HTR-8/SVneo (cell line): ENCODE measurements around the gene ITPKA.
"Not testable (repeated sequence)": the region's sequence is repeated elsewhere in the genome, so short reads cannot be mapped to it uniquely, and the experiment has no call there.

Source experiments
- DNase-seq: peaks from one replicate; pipeline ENCODE4 v3.0.0; 2011; ENCODE audit warnings: low spot score, mixed read lengths; ENCODE audit not compliant: insufficient read length
- FAIRE-seq: peaks from 2 replicates; lab custom pipeline; 2011; peaks lifted over from hg19 to GRCh38; lab: Jason Lieb, UNC

The ITPKA gene

DNA sequence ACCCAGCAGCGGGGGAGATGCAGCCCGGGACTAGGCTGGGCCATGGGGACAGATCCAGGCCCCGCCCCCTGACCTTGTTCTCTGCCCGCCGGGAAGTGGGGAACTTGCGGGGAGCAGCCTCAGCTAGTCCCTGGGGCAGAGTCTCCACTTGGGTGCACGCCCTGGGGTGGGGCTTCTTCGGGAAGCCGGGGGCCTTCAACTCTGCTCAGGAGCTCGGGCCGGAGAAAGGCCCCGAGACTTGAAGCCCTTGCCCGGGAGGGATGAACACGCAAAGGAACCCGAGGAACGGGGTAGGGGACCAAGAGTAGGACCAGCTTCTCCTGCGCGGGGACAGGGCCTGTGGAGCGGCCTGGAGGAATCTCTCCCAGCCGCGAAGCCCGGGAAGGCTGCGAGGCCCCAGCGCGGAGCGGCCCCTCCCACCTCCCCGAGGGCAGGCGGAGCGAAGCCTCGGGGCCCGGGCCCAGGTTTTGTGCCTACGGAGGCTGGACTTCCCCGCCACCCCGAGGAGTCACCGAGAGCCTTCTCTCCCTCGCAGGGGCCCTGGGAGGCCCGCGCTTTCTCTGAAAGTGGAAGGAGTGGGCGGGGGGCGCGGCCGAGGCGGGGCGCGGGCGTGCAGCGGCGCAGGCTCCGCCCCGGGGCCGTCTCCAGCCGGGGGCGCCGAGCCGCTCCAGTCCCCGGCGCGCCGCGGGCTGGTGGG, at the start of gene ITPKA:
TSS of gene ITPKA (plus strand) at position 670 of the 697 bp plus-strand sequence. CDS start 54 bp downstream, outside the sequence.
- DNase-seq: peak; percentile 80
- FAIRE-seq: no peak

DNA sequence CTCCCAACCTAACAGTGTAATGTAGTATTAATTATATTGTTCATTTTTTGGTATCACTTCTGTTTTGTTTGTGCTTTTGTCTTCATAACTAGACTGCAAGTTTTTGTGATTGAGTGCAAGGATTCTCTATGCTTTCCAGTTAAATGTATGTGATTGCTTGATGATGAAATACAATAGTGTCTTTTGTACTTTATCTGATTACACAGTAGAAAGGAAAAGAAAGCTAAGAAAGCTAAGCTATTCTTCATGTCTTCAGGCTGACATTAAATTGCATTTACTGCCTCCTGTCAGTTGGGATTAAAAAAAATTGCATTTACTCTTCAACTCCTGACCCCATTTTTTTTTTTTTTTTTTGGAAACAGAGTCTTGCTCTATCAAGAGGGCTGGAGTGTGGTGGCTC, 48.3 kb upstream of the ITPKA start:
- DNase-seq: no peak
- no peak for FAIRE-seq

DNA sequence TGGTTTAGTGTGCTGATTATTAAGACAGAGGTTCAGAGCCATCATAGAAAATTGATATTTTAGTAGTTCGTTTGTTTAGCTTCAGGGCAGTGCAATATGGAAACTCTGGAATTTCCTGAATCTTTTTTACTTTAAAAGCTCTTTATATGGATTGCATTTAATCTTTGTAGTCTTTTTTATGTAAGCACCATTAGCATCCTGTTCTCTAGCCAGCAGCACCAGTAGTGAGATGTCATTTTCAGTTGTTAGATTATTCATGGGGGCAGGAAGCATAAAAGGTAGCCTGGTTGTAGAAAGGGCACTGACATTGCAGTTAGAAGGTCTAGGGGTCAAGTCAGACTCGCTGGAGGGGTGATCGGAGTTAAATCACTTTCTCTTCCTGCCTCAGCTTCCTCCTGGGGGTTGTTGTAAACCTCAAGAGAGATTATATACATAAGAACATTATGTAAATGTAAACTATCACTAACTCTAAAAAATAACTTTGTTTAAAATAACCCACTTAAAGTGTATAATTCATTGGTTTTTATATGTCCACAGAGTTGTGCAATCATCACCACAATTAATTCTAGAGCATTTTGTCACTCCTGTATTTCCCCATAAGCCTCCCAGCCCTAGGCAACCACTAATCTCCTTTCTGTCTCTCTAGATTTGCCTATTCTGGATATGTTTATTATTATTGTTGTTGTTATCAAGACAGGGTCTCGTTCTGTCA, 31.4 kb upstream of the ITPKA start:
- no peak for DNase-seq
- no peak for FAIRE-seq

DNA sequence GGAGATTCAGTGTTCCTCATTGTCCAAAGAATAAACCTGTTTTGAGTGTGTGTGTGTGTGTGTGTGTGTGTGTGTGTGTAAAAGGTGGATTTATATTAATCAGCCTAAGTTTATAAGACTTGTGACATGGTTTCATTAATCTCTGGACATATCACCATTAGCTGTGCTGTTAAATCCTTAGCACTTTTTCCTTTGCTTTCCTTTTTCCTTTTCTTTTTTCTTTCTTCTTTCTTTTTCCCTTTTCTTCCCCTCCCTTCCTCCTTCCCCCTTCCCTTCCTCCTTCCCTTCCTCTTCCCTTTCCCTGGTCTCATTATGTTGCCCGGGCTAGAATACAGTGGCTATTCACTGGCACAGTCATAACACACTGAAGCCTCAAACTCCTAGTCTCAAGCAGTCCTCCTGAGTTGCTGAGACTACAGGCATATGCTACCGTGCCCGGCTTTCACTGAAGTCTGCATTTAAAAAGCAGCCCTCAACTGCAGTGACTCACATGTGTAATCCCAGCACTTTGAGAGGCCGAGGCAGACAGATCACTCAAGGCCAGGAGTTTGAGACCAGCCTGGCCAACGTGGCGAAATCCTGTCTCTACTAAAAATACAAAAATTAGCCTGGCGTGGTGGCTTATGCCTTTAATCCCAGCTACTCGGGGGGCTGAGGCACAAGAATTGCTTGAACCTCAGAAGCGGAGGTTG, 28.6 kb upstream of the ITPKA start:
- DNase-seq (no peak), FAIRE-seq (no peak)

DNA sequence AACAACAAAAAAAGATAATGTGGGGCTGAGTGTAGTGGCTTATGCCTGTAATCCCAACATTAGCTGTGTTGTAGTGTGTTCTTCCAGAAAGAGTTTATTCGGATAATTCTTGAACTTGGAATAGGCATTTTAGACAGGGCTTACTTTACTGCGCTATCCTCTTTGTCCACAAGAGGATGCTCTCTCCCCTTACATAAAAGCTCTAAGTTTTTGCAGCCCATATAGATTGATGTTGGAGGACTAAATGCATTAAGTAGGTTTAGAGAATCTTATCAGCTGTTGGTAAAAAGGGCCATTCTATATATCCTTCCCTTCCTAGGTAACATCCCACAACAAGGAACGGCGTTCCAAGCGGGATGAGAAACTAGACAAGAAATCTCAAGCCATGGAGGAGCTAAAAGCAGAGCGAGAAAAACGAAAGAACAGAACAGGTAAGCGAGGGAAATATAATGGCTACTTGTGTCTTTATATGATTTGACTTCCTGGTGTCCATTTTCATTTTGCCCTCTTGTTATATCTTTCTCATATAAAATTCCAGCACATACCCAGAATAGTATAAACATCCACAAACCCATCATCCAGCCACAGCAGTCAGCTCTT, 27.8 kb upstream of the ITPKA start:
- DNase-seq (peak; percentile 41), FAIRE-seq (no peak)

DNA sequence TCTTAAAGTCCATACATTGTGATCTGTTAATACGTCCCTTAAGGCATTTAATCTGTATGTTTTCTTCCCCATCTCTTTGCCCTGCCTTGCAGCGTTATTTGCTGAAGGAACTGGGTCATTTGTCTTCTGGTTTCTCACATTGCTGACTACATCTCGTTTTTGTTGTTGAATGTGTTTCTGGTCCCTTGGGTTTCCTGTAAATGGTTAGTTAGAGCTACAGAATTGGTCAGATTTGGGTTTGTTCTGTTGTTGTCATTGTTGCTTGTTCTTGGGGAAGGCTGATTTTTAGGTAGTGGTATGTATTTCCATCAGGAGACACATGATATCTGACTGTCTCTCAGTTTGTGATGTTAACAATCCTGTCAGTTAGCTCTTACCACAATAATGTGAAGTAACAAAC, 27.0 kb upstream of the ITPKA start:
- FAIRE-seq: no peak

DNA sequence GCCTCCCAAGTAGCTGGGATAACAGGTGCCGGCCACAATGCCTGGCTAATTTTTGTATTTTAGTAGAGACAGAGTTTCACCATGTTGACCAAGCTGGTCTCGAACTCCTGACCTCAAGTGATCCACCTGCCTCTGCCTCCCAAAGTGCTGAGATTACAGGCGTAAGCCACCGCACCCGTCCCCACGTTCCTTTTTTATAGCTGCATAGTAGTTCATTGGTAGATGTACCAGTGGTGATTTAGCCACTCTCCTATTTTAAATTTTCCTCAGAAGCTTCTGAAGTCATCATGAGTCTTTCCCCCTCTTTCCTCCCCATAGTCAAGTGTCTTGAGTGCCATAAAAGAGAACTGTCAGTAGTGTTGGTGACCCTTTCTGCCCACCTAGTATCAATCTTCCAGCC, 24.0 kb upstream of the ITPKA start:
- DNase-seq, FAIRE-seq: not testable (repeated sequence)

More for the DNA sequence above, 27.0 kb upstream of the ITPKA start:
- no peak for DNase-seq

DNA sequence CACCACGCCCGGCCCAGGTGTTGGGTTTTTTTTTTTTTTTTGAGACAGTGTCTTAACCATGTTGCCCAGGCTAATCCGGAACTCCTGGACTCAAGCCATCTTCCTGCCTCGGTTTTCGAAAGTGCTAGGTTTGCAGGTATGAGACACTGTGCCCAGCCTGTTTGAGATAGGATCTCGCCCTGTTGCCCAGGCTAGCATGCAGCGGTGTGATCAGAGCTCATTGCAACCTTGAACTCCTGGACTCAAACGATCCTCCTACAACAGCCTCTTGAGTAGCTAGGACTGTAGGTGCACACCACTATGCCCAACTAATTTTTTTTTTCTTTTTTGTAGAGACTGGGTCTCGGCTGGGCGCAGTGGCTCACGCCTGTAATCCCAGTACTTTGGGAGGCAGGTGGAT, 20.3 kb upstream of the ITPKA start:
- FAIRE-seq: no peak
- DNase-seq: no peak

DNA sequence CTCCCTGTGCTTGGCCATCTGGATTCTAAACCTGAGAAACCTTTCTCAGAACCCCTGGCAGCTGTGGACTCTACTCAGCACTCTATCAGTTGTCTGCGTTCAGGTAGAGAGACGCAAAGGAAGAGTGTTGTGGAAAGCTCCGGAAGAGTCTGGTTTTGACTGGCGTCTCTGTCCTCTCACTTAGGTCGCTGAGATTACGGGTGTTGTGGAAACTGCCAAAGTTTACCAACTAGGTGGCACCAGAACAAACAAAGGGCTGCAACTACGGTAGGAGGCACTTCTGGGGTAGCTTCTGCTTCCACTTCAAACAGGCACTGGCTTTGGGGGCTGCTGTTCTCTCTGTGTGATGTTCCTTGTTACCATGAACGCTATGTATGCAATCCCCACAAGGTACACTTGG, 19.2 kb upstream of the ITPKA start:
- DNase-seq (no peak), FAIRE-seq (no peak)

DNA sequence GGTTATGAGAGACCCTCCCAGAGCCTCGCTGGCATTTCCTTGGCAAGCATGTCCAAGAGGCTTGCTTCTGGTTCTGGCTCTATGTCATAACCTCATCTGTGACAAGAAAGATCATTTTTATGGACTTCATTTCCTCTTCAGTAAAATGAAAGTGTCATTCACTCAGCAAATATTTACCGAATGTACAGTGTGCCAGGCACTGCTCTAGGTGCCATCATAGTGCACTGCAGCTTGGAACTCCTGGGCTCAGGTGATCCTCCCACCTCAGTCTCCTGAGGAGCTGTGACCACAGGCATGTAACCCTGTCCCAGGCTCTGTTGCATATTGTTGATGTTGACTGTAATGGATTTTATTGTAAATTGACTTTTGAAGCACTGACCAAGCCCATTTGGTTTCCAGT, 18.7 kb upstream of the ITPKA start:
- FAIRE-seq: no peak

DNA sequence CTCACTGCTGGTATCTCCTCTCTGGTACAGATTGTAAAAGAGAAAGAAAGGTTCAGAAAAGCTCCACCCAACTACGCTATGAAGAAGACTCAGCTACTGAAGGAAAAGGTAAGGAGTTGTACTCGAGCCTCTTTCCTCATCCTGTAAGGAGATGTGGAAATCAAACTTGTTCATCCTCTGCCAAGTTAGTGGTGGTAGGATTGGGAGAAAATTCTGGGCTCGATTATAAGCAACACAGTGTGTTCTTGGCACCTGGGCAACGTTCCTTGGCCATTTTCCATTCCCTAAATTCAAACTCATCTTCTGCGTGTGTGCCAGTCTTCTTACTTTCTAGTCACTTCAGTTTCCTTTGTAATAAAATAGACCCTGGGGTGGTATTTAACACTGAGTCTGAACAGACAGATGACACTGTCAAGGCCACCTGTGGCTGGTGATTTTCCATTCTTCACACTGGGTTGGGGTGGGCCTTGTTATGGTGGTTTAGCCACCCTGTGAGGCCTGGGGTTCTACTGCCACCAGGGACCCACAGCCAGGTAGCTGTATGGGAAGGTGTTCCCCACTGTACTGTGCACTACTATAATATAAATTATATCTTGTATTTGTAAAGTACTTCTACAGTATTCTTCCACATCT, 17.1 kb upstream of the ITPKA start:
- FAIRE-seq (no peak), DNase-seq (no peak)

More for the DNA sequence above, 18.7 kb upstream of the ITPKA start:
- no peak for DNase-seq

DNA sequence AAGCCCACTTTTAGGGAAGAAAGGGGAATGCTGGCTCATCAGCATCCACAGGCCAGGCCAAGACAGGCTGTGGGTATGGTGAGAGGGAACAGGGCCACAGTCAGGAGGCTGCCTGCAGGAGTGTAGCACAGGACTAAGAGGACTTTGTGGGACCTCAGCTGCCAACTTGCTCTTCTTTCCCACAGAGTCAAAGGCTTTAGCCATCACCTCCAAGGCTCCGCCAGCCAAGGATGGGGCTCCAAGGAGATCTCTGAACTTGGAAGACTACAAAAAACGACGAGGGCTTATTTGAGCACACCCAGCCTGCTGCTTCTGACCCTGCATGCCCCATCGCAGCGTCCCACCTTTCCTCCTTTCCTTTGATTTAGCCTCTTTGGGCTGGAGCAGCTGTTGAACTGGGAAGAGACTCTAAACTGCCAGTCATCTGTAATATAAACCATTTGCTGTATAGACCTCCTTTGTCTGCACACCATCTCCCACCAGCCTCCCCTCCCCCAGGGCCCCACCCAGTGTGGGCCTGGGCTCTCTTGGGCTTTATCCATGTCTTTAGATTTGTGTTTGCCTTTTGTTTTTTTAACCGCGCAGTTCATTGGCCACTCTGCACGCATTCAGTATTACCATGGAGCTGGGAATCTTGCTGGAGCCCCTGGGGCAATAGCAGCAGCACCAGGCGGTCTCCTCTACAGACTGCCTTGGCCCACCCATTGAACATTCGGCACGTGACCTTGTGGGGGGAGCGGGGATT, 13.1 kb upstream of the ITPKA start:
- DNase-seq (no peak), FAIRE-seq (no peak)

DNA sequence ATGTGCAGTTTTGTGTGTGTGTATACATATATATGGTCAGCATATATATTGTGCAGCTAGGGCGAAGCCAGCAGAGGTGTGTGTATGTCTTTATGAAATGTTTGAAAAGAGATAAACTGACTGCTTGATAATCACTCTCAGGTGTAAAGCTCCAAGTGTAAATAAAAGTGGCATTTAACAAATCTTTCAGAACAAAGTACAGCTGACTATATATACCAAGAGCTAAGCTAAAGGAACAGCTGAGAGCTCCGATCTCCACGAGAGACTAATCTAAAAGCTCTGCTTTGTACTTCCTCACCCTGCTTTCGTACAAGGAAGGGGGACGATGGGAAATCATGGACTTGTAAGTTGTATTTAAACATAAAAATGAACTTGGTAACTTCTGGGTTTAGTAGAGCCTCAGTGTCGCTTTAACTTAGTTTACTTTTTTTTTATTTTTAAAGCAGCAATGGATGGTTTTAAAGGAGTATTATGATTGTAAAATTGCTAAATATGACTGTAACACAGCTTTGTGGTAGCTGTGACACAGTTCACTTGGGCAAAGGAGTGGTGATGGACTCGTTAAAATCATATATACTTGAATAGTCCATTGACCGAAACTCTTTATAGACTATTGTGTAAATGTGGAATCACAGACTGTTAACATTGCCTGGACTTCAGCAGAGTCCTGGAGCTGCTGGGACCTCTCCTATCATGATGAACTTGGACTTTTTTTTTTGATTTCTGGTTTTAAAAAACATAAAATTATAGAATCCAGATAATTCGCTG, 11.4 kb upstream of the ITPKA start:
- no peak for FAIRE-seq

DNA sequence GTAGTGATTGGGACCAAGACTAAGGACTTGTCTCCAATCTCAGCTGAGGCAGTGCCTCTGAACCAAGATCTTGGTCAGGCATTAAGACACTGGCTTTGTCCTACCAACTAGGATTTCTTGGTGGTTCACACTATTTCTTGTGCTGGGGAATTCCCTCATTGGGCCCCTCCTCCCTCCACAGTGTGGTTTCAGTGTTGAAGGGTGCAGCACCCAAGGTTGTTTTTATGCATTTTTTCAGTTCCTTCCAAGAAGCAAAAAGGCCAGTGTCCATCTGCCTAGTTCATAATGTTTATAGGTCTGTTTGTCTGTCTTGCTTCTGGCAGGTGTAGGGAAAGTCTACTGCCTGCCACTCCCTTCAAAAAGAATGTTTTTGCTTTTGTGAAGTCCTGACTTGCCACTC, 10.6 kb upstream of the ITPKA start:
- DNase-seq (no peak), FAIRE-seq (no peak)

More for the DNA sequence above, 11.4 kb upstream of the ITPKA start:
- no peak for DNase-seq

DNA sequence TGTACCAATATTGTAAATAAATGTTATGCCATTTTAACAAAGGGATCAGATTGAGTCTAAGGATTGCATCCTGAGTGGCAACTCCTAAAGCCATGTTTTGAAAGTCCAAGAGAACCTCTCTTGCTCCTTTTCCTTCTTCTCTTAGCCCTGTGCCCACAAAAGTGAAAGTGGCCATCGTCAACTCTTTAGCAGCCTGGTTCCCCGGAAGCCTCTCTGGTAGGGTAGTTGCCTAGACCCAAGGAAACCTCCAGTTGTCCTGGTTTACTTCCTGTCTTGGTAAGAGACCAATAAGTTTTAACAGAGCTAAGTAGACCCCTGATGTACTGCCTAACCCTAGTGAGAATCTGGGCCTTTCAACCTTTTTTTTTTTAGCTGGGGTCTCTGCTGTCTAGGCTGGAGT, 10.2 kb upstream of the ITPKA start:
- FAIRE-seq (no peak), DNase-seq (no peak)

DNA sequence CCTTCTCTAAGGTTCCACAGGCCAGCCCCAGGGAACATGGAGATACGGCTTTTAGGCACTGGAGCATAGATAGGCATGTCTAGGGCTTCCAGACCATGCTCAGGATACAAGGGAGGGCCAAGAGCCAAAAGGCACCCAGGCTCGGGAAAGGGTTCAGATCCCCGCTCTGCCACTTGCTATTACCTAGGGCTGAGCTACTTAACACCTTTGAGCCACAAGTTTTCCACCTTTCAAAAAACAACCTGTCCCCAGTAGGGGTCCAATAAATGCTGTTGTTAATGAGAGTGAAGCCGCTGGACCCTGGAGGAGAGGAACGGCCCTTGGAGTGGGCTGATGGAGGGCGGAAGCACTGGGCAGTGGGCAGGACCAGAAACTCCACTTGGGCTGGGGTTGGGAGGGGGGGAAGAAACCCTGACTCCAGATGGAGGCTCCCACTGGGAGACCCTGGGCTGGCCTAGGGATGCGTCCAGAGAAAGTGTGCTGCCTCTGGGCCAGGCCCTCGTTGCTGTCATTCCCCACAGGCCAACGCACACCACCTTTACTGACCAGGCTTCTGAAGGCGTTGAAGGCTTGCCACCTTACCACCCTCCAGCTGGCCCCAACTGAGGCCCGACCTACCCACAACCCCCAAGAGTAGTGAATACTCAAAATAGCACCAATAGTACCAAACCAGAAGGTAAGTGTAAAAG, 8.6 kb upstream of the ITPKA start:
- DNase-seq: no peak
- no peak for FAIRE-seq

DNA sequence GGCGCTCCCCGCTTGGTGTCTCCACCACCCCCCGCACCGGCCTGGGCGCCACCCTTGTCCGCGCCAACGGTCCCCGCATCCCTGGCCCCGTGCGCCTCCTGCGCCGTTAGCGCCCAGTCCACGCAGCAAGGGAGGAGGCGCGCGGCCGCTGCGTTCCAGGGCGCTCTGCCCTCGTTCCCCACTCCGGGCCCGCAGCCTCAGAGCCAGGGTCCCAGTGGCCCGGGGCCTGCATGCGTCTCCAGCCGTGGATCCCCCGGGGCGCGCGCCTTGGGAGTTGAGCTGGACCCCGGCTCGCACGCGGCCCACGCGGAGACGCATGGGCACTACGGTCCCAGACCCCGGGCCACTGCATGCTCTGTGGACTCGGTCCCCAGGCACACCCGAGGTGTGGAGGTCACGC, 7.4 kb upstream of the ITPKA start:
- no peak for FAIRE-seq

DNA sequence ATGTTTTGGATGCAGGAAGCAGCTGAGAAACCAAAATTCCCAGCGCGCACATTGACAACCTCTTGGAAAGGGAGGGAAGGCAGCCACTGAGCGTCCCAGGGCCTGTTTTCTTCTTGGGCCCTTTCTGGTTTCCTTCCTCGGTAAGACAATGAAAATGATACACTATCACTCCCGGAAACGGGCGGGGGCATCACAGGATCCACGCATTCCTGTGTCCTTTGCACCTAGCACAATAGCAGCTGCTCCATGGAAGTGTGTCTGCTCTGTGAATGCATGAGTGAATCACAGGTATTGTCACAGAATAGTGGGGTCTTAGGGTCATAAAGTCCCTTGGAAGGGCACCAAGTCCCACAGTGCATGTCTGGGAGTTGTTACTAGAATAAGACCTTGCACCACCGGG, 6.3 kb upstream of the ITPKA start:
- FAIRE-seq (no peak), DNase-seq (no peak)

More for the DNA sequence above, 7.4 kb upstream of the ITPKA start:
- DNase-seq: no peak
